Spleen (tissue), 11 donors: ENCODE data around the gene ZSCAN20. TPM values are rescaled to one million over a fixed set of nuclear protein-coding genes. Genes with fewer than 3 reads are reported as not detected.

Experiments used
- DNase-seq: peaks from one replicate; pipeline ENCODE4 v3.0.0-alpha.2; 2020
- H3K27ac ChIP-seq, 8 donors: fragments of 200-600 bp; sonication (generic) in 7 of 8; 1 replicate in 4 of 8; 2 replicates in 4 of 8; pipeline versions ENCODE4 v1.5.0 to v1.8.0; 2016 to 2021; ENCODE audit warnings: inconsistent platforms in 4 of 8, mild to moderate bottlenecking in 4 of 8, moderate library complexity in 1 of 8
- H3K27me3 ChIP-seq, 7 donors: fragments of 200-600 bp; sonication (generic) in 6 of 7; replicated peaks in 1 of 7; 1 replicate in 4 of 7; 2 replicates in 3 of 7; pipeline versions ENCODE4 v1.5.0 to v1.8.0; 2016 to 2021; ENCODE audit warnings: inconsistent platforms in 3 of 7, mild to moderate bottlenecking in 1 of 7
- H3K36me3 ChIP-seq, 6 donors: fragments of 200-600 bp; sonication (generic) in 5 of 6; 1 replicate in 4 of 6; 2 replicates in 2 of 6; pipeline versions ENCODE4 v1.5.0 to v1.8.0; 2016 to 2021; ENCODE audit warnings: inconsistent platforms in 2 of 6
- H3K4me1 ChIP-seq, 6 donors: fragments of 200-600 bp; sonication (generic) in 5 of 6; 1 replicate in 3 of 6; 2 replicates in 3 of 6; pipeline versions ENCODE4 v1.5.0 to v1.8.0; 2016 to 2021; ENCODE audit warnings: inconsistent platforms in 3 of 6
- H3K4me3 ChIP-seq, 8 donors: fragments of 200-600 bp; sonication (generic) in 7 of 8; 1 replicate in 4 of 8; 2 replicates in 4 of 8; pipeline versions ENCODE4 v1.5.0 to v1.8.0; 2016 to 2021; ENCODE audit warnings: inconsistent platforms in 4 of 8, mild to moderate bottlenecking in 4 of 8, moderate library complexity in 2 of 8
- H3K9me3 ChIP-seq, 8 donors: fragments of 200-600 bp; sonication (generic) in 7 of 8; 1 replicate in 4 of 8; 2 replicates in 4 of 8; pipeline versions ENCODE4 v1.5.0 to v1.8.0; 2016 to 2021; ENCODE audit warnings: inconsistent platforms in 4 of 8
- CTCF ChIP-seq, 11 experiments: fragments of 200-600 bp in 7 of 11; fragments of 450-650 bp in 4 of 11; sonication (generic) in 4 of 11; IDR thresholded peaks in 8 of 11; conservative IDR thresholded peaks in 3 of 11; 1 replicate in 7 of 11; 2 replicates in 4 of 11; pipeline versions ENCODE4 v1.4.0 to v1.8.0; 2016 to 2021; ENCODE audit warnings: antibody characterized with exemption in 11 of 11, inconsistent platforms in 4 of 11, mild to moderate bottlenecking in 1 of 11
- POLR2A ChIP-seq, 3 donors: fragments of 450-650 bp; IDR thresholded peaks; one replicate each; pipeline ENCODE4 v1.5.1; 2017; ENCODE audit warnings: antibody characterized with exemption in 3 of 3, mild to moderate bottlenecking in 1 of 3
- POLR2AphosphoS5 ChIP-seq, 3 donors: sonication (generic); formaldehyde crosslinking; IDR thresholded peaks; one replicate each; pipeline ENCODE4 v1.5.1; 2017; ENCODE audit warnings: antibody characterized with exemption in 3 of 3
- WGBS, 5 donors: extraction: QIAGEN DNeasy Blood & Tissue Kit in 3 of 5; methylation state at CpG; one replicate each; pipeline versions ENCODE4 v1.1.5 to v1.1.7; 2013 to 2018; 5-methylcytosine and 5-hydroxymethylcytosine counted together
- intact Hi-C: fragments of 100-400 bp; cut with DNase I; formaldehyde crosslinking; loops from one replicate; pipeline ENCODE4 v1.15.0; 2023; ENCODE audit warnings: low total_unique reads
- polyA plus RNA-seq, 3 donors: library from polyadenylated mRNA; stranded (reverse); fragments of 200-250 nt; gene quantifications; one replicate each; pipeline ENCODE4 v1.2.1, GENCODE V29; 2013
- total RNA-seq, 7 donors: library from RNA; depleted of rRNA in 3 of 7; stranded (reverse); fragments of >200 nt in 3 of 7; fragmentation: NEBNext Ultra II Directional in 4 of 7; extraction: Animal tissue kit (Norgen Biotek cat#: 25700) in 4 of 7; gene quantifications; one replicate each; pipeline versions ENCODE4 v1.1.0 to v1.2.1, GENCODE V29; 2016 to 2021
- donor health status: healthy with polysubstance abuse.
- donor health status: DM: no; HTN: no; CAD: no; lungs with moderate emphysema.
- donor health status: DM: no; HTN: no; CAD: no.
- donor health status: Bipolar disorder and iron deficiency.
- donor health status: healthy.
- donor health status: DM: no; HTN: no; CAD: no.
- donor health status: DM: yes; HTN: yes; CAD: no.

The ZSCAN20 gene
- total and polyA plus RNA-seq, 10 donors: 0.28 to 6.2 (median 4.2) TPM

GRCh38 chr1:33445108-33445507 is 27.3 kb upstream of the ZSCAN20 start:
- H3K4me3 ChIP-seq: no peak overlapping the region
- H3K4me1 ChIP-seq: peaks cover 0 to 37% (median 0%) of the 10 kb centered on the region in 6 donors
- peak in 2 of 3 donors; percentile 49 to 56 for TF ChIP-seq POLR2AphosphoS5 (IDR thresholded peaks at IDR 0.05)
- TF ChIP-seq CTCF (IDR thresholded peaks at IDR 0.05 in 8 of 11, conservative IDR thresholded peaks at IDR 0.05 in 3 of 11): no peak
- peaks cover 0 to 10% (median 0%) of the 10 kb centered on the region in 7 donors for H3K27me3 ChIP-seq
- H3K9me3 ChIP-seq: no peaks in the 10 kb centered on the region
- DNase-seq: no peak
- H3K27ac ChIP-seq: peak overlapping the region in 4 of 8 donors; percentile 41 to 59 (median 52)
- 49 to 73% (median 64%) methylated on average over 6 of the region's 6 CpGs for WGBS, 5 donors
- no peaks in the 10 kb centered on the region for H3K36me3 ChIP-seq
- intact Hi-C loops: no loop called here

- Histone ChIP-seq H3K4me1 (peaks cover 0 to 34% (median 0%) of the 10 kb centered on the region in 6 donors), H3K27me3 (peaks cover 0 to 3% (median 0%) of the 10 kb centered on the region in 7 donors), H3K4me3 (no peak overlapping the region), H3K36me3 (no peaks in the 10 kb centered on the region), H3K27ac (no peak overlapping the region), H3K9me3 (no peaks in the 10 kb centered on the region)
- 85 to 92% (median 88%) methylated on average over 3 of the region's 3 CpGs for whole genome bisulfite sequencing, 5 donors
- DNase-seq: no peak
- intact Hi-C loops: no loop called here
- TF ChIP-seq CTCF (IDR thresholded peaks at IDR 0.05 in 8 of 11, conservative IDR thresholded peaks at IDR 0.05 in 3 of 11) (no peak), POLR2A (IDR thresholded peaks at IDR 0.05) (no peak), POLR2AphosphoS5 (IDR thresholded peaks at IDR 0.05) (no peak)
Observed at GRCh38 chr1:33446590-33446989, 25.9 kb upstream of the ZSCAN20 start.

GRCh38 chr1:33454646-33455282 is 17.7 kb upstream of the ZSCAN20 start:
- intact Hi-C loops: loop anchor here (10.0 kb wide), 1 partner anchor 90 kb away; no protein-coding TSS in a partner anchor
- DNase-seq: no peak
- H3K36me3 ChIP-seq: no peaks in the 10 kb centered on the region
- TF ChIP-seq POLR2AphosphoS5 (IDR thresholded peaks at IDR 0.05): no peak
- no peak for TF ChIP-seq POLR2A (IDR thresholded peaks at IDR 0.05)
- no peak for TF ChIP-seq CTCF (IDR thresholded peaks at IDR 0.05 in 8 of 11, conservative IDR thresholded peaks at IDR 0.05 in 3 of 11)
- no peaks in the 10 kb centered on the region for H3K27me3 ChIP-seq
- peaks cover 0 to 24% (median 11%) of the 10 kb centered on the region in 6 donors for H3K4me1 ChIP-seq
- H3K9me3 ChIP-seq: no peaks in the 10 kb centered on the region
- WGBS, 5 donors: 91 to 97% (median 94%) methylated on average over 6 to 8 of the region's 8 CpGs
- no peak overlapping the region for H3K27ac ChIP-seq
- H3K4me3 ChIP-seq: no peak overlapping the region
